ENCODE results near the gene ADCYAP1.

Gene ADCYAP1

GRCh38 chr18:944440-944839 lies 39.8 kb downstream of the ADCYAP1 start:
- H3K27me3 ChIP-seq (ENCODE audit: control insufficient read depth, insufficient read depth, low read length) = no peaks in the 10 kb centered on the region
- no peak overlapping the region for H3K27ac ChIP-seq (ENCODE audit: low read length)
- no peaks in the 10 kb centered on the region for H3K36me3 ChIP-seq (ENCODE audit: control insufficient read depth, low read depth, low read length)
- H3K9me3 ChIP-seq (ENCODE audit: control insufficient read depth, low read depth, low read length) = no peaks in the 10 kb centered on the region
- no peak overlapping the region for H3K9ac ChIP-seq (ENCODE audit: low read length)
- H3K4me1 ChIP-seq (ENCODE audit: control insufficient read depth, low read depth, low read length) = no peaks in the 10 kb centered on the region
- H3K4me3 ChIP-seq (ENCODE audit: low read length) = no peak overlapping the region

GRCh38 chr18:949724-950631 lies 45.3 kb downstream of the ADCYAP1 start:
- Histone ChIP-seq H3K4me1 (ENCODE audit: control insufficient read depth, low read depth, low read length) (no peaks in the 10 kb centered on the region), H3K36me3 (ENCODE audit: control insufficient read depth, low read depth, low read length) (no peaks in the 10 kb centered on the region), H3K9me3 (ENCODE audit: control insufficient read depth, low read depth, low read length) (no peaks in the 10 kb centered on the region), H3K27me3 (ENCODE audit: control insufficient read depth, insufficient read depth, low read length) (no peaks in the 10 kb centered on the region), H3K4me3 (ENCODE audit: low read length) (no peak overlapping the region), H3K9ac (ENCODE audit: low read length) (no peak overlapping the region), H3K27ac (ENCODE audit: low read length) (no peak overlapping the region)

GRCh38 chr18:950882-951495 lies 46.3 kb downstream of the ADCYAP1 start:
- Histone ChIP-seq H3K9ac (ENCODE audit: low read length) (no peak overlapping the region), H3K36me3 (ENCODE audit: control insufficient read depth, low read depth, low read length) (no peaks in the 10 kb centered on the region), H3K9me3 (ENCODE audit: control insufficient read depth, low read depth, low read length) (no peaks in the 10 kb centered on the region), H3K27me3 (ENCODE audit: control insufficient read depth, insufficient read depth, low read length) (no peaks in the 10 kb centered on the region), H3K27ac (ENCODE audit: low read length) (no peak overlapping the region), H3K4me3 (ENCODE audit: low read length) (no peak overlapping the region), H3K4me1 (ENCODE audit: control insufficient read depth, low read depth, low read length) (no peaks in the 10 kb centered on the region)

GRCh38 chr18:955384-956066 lies 50.9 kb downstream of the ADCYAP1 start:
- no peaks in the 10 kb centered on the region for H3K27me3 ChIP-seq (ENCODE audit: control insufficient read depth, insufficient read depth, low read length)
- H3K9me3 ChIP-seq (ENCODE audit: control insufficient read depth, low read depth, low read length) = no peaks in the 10 kb centered on the region
- H3K9ac ChIP-seq (ENCODE audit: low read length) = no peak overlapping the region
- no peak overlapping the region for H3K27ac ChIP-seq (ENCODE audit: low read length)
- no peaks in the 10 kb centered on the region for H3K36me3 ChIP-seq (ENCODE audit: control insufficient read depth, low read depth, low read length)
- H3K4me3 ChIP-seq (ENCODE audit: low read length) = no peak overlapping the region
- no peaks in the 10 kb centered on the region for H3K4me1 ChIP-seq (ENCODE audit: control insufficient read depth, low read depth, low read length)

- Histone ChIP-seq H3K9me3 (ENCODE audit: control insufficient read depth, low read depth, low read length) (no peaks in the 10 kb centered on the region), H3K4me1 (ENCODE audit: control insufficient read depth, low read depth, low read length) (no peaks in the 10 kb centered on the region), H3K36me3 (ENCODE audit: control insufficient read depth, low read depth, low read length) (no peaks in the 10 kb centered on the region), H3K9ac (ENCODE audit: low read length) (no peak overlapping the region), H3K4me3 (ENCODE audit: low read length) (no peak overlapping the region), H3K27me3 (ENCODE audit: control insufficient read depth, insufficient read depth, low read length) (no peaks in the 10 kb centered on the region), H3K27ac (ENCODE audit: low read length) (no peak overlapping the region)
These were observed 53.2 kb downstream of the ADCYAP1 start for GRCh38 chr18:957829-958228.

- Histone ChIP-seq H3K4me1 (ENCODE audit: control insufficient read depth, low read depth, low read length) (no peaks in the 10 kb centered on the region), H3K27ac (ENCODE audit: low read length) (no peak overlapping the region), H3K9ac (ENCODE audit: low read length) (no peak overlapping the region), H3K36me3 (ENCODE audit: control insufficient read depth, low read depth, low read length) (no peaks in the 10 kb centered on the region), H3K4me3 (ENCODE audit: low read length) (no peak overlapping the region), H3K27me3 (ENCODE audit: control insufficient read depth, insufficient read depth, low read length) (no peaks in the 10 kb centered on the region), H3K9me3 (ENCODE audit: control insufficient read depth, low read depth, low read length) (no peaks in the 10 kb centered on the region)
These were observed 55.2 kb downstream of the ADCYAP1 start for GRCh38 chr18:959854-960253.
